Measurements from ENCODE around the gene CCDC90B.
"Not testable (repeated sequence)": the region's sequence is repeated elsewhere in the genome, so short reads cannot be mapped to it uniquely, and the experiment has no call there.

CCDC90B gene

GRCh38 chr11:83285771-83286528 is at the start of gene CCDC90B:
TSS of gene CCDC90B (minus strand) at chr11:83286367. CDS start at chr11:83285972, 395 bp downstream.
- DNase-seq = peak; percentile 99

GRCh38 chr11:83335446-83336070 is 49.4 kb upstream of the CCDC90B start:
- DNase-seq = no peak

- DNase-seq = no peak
Observed at GRCh38 chr11:83330303-83330702, 44.1 kb upstream of the CCDC90B start.

- DNase-seq = peak; percentile 77
Observed at GRCh38 chr11:83326326-83326725, 40.2 kb upstream of the CCDC90B start.

- DNase-seq = no peak
Observed at GRCh38 chr11:83319346-83319745, 33.2 kb upstream of the CCDC90B start.

- no peak for DNase-seq
Observed at GRCh38 chr11:83318931-83319330, 32.8 kb upstream of the CCDC90B start.

GRCh38 chr11:83317757-83318690 is 31.9 kb upstream of the CCDC90B start:
- DNase-seq = no peak

- DNase-seq = not testable (repeated sequence)
Observed at GRCh38 chr11:83316897-83317268, 30.7 kb upstream of the CCDC90B start.

- DNase-seq = not testable (repeated sequence)
Observed at GRCh38 chr11:83316143-83316896, 30.2 kb upstream of the CCDC90B start.

- no peak for DNase-seq
Observed at GRCh38 chr11:83312430-83312829, 26.3 kb upstream of the CCDC90B start.

GRCh38 chr11:83311701-83312100 is 25.5 kb upstream of the CCDC90B start:
- no peak for DNase-seq

GRCh38 chr11:83310718-83311117 is 24.6 kb upstream of the CCDC90B start:
- no peak for DNase-seq

- not testable (repeated sequence) for DNase-seq
Observed at GRCh38 chr11:83308536-83308935, 22.4 kb upstream of the CCDC90B start.

GRCh38 chr11:83306200-83307080 is 20.3 kb upstream of the CCDC90B start:
- no peak for DNase-seq

GRCh38 chr11:83303316-83303715 is 17.1 kb upstream of the CCDC90B start:
- DNase-seq = no peak

- no peak for DNase-seq
Observed at GRCh38 chr11:83302151-83302550, 16.0 kb upstream of the CCDC90B start.

GRCh38 chr11:83299681-83300080 is 13.5 kb upstream of the CCDC90B start:
- DNase-seq = no peak

- no peak for DNase-seq
Observed at GRCh38 chr11:83294208-83294607, 8.0 kb upstream of the CCDC90B start.

- DNase-seq = no peak
Observed at GRCh38 chr11:83293457-83293774, 7.2 kb upstream of the CCDC90B start.

- peak; percentile 58 for DNase-seq
Observed at GRCh38 chr11:83292709-83293456, 6.7 kb upstream of the CCDC90B start.

GRCh38 chr11:83287631-83288030 is 1.5 kb upstream of the CCDC90B start:
- no peak for DNase-seq
